Activated CD8-positive, alpha-beta T cell treated with anti-CD3 and anti-CD28 coated beads, Interleukin-2, amount 10 ng/mL, durations not matched to agents 7 days and 5 days (primary cell): Measurements from ENCODE around the gene ANKRD42. TPM values are rescaled to one million over a fixed set of nuclear protein-coding genes. Genes with fewer than 3 reads are reported as not detected.
"Not testable (repeated sequence)": the region's sequence is repeated elsewhere in the genome, so short reads cannot be mapped to it uniquely, and the experiment has no call there.

ENCODE experiments used
- ATAC-seq: fragments of 150-1000 bp; cut with Tn5 transposase; one replicate; pipeline ENCODE4 v1.10.0; 2021; ENCODE audit warnings: moderate library complexity
- CTCF ChIA-PET: fragments of 350-600 bp; sonication (Branson Sonifier 250); formaldehyde crosslinking; loops from one replicate; lab custom pipeline; 2021; ENCODE audit warnings: antibody characterized with exemption; lab: Charles Lee
- POLR2A ChIA-PET: fragments of 350-600 bp; sonication (Branson Sonifier 250); formaldehyde crosslinking; loops from one replicate; lab custom pipeline; 2021; ENCODE audit warnings: antibody characterized with exemption; lab: Charles Lee
- DNase-seq: peaks from one replicate; pipeline ENCODE4 v3.0.0-alpha.2; 2020
- H3K27ac Mint-ChIP-seq: one replicate; pipeline ENCODE4 v1.8.0; 2021; ENCODE audit warnings: mild to moderate bottlenecking, mixed read lengths
- H3K27me3 Mint-ChIP-seq: one replicate; pipeline ENCODE4 v1.8.0; 2021; ENCODE audit warnings: low read depth, mixed read lengths
- H3K36me3 Mint-ChIP-seq: one replicate; pipeline ENCODE4 v1.8.0; 2021; ENCODE audit warnings: low read depth, mixed read lengths
- H3K4me1 Mint-ChIP-seq: one replicate; pipeline ENCODE4 v1.8.0; 2021; ENCODE audit warnings: low read depth, mixed read lengths
- H3K4me3 Mint-ChIP-seq: one replicate; pipeline ENCODE4 v1.8.0; 2021; ENCODE audit warnings: mild to moderate bottlenecking, mixed read lengths
- H3K9me3 Mint-ChIP-seq: one replicate; pipeline ENCODE4 v1.8.0; 2022; ENCODE audit warnings: mixed read lengths; ENCODE audit not compliant: insufficient read depth
- total RNA-seq, 2 experiments: library from RNA; stranded (reverse); gene quantifications; one replicate each; pipeline ENCODE4 v1.2.3, GENCODE V29; 2021

Gene ANKRD42
- total RNA-seq, 2 experiments from 2014 or later: 4.2 to 4.5 TPM

DNA sequence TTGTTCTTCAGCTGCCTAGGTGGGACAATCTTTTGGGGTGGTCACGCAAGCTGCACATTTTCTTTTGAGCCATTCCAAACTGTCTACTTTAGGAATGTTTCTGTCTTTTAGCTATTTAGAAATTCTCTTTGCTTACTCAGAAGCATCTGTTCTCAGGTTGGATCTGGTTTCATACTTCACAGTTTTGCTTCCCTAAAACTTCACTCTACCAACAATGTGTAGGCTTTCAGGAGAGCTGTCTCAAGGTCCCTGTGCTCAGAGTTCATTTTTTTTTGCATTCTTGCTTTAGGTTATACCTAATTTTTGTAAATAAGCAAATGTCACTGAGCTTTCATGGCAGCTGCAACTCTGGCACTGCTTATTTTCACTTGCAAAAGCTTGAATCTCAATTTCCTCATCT is 55.9 kb downstream of the ANKRD42 start:
- POLR2A ChIA-PET: interaction anchor here (1.3 to 1.5 kb wide), 2 partner anchors 36 to 348 kb away, joined by 3 to 5 read pairs; partner anchors contain the start of genes CCDC90B and DDIAS

DNA sequence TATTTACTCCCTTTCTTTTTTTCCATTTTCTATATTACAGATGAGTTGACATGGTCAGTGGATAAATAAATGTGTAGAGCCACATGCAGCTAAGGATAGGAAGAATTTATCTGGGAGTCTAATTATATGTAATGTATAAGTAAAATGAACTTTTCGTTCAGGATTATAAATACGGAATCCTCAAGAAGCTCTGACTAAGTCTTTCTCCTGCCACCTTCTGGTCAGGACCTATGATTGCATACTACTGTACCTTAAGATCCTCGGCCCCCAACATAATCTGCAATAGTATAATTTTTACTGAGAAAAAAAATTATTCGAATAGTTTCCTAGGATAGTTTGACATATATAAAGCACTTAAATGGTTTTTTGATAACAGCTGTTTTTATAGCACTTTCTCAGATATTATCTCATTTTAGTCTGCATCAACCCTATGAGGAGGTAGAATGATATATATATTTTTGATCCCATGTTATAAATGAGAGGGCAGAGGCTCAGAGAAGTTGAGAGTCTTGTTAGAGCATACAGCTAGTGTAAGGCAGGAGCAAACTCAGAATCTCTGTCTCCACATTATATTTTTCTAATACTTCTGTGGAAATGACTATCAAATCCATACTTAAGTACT is 56.6 kb downstream of the ANKRD42 start:
- Mint-ChIP-seq H3K9me3 (no peaks in the 10 kb centered on the region), H3K4me1 (peaks cover 7% of the 10 kb centered on the region), H3K27me3 (no peaks in the 10 kb centered on the region), H3K27ac (no peak overlapping the region), H3K4me3 (no peak overlapping the region), H3K36me3 (no peaks in the 10 kb centered on the region)
- POLR2A ChIA-PET: interaction anchor here (1.3 to 1.5 kb wide), 2 partner anchors 36 to 349 kb away, joined by 3 to 5 read pairs; partner anchors contain the start of genes CCDC90B and DDIAS
- CTCF ChIA-PET: interaction anchor here (0.6 to 3.3 kb wide), 35 partner anchors 9 to 578 kb away, joined by 3 to 24 read pairs (median 4); partner anchors contain the start of genes ANKRD42 and DDIAS
- DNase-seq: peak; percentile 33
- ATAC-seq: no peak

More for the DNA sequence above, 55.9 kb downstream of the ANKRD42 start:
- no peak overlapping the region for H3K4me3 Mint-ChIP-seq
- CTCF ChIA-PET: interaction anchor here (0.6 to 3.3 kb wide), 30 partner anchors 9 to 573 kb away, joined by 3 to 24 read pairs (median 4); partner anchors contain the start of genes ANKRD42 and DDIAS
- H3K4me1 Mint-ChIP-seq: peaks cover 7% of the 10 kb centered on the region
- ATAC-seq (no peak), DNase-seq (no peak)
- H3K27ac Mint-ChIP-seq: no peak overlapping the region
- no peaks in the 10 kb centered on the region for H3K9me3 Mint-ChIP-seq
- no peaks in the 10 kb centered on the region for H3K36me3 Mint-ChIP-seq
- H3K27me3 Mint-ChIP-seq: no peaks in the 10 kb centered on the region

DNA sequence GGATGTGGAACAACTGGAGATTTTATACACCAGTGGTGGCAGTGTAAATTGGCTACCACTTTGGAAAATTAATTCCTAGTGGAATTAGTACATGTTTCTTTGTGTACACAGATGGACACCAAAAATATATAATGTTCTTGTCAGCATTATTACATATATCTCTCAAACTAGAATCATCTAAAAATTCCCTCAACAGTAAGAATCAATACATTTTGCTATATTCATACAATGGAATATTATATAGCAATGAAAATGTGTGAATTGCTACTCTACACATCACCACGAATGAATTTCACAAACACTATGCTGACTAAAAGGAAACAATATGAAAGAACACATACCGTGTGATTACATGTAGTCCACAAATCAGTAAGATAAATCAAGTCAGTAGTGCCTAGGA is 58.8 kb downstream of the ANKRD42 start:
- H3K4me3 Mint-ChIP-seq: no peak overlapping the region
- POLR2A ChIA-PET: interaction anchor here (0.7 kb wide), 1 partner anchor 32 kb away, joined by 4 read pairs; no protein-coding TSS in a partner anchor
- H3K9me3 Mint-ChIP-seq: no peaks in the 10 kb centered on the region
- no peak for DNase-seq
- CTCF ChIA-PET: interaction anchor here (1.1 to 1.5 kb wide), 3 partner anchors 12 to 385 kb away, joined by 3 to 5 read pairs (median 4); no protein-coding TSS in a partner anchor
- no peaks in the 10 kb centered on the region for H3K27me3 Mint-ChIP-seq
- no peak for ATAC-seq
- no peak overlapping the region for H3K27ac Mint-ChIP-seq
- H3K36me3 Mint-ChIP-seq: peaks cover 5% of the 10 kb centered on the region
- peaks cover 7% of the 10 kb centered on the region for H3K4me1 Mint-ChIP-seq

DNA sequence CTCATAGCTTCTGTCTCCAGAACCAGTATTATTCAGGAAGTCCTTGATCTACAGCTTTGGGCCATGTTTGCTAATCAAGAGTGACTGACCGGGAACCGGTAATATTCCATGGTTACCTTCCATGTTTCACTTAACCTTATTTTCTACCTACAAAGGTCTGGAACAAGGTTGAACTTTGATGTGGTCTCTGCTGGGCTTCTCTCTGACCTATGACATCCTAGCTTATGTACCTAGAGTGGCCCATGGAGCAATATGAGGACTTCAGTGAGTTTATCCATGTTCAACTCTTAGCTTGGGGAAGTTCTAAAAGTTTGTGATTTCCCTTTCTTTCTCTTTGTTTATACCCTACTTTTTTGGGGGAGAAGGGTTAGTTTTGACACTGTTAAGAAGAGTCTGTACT is 59.4 kb downstream of the ANKRD42 start:
- POLR2A ChIA-PET: interaction anchor here (0.7 kb wide), 1 partner anchor 31 kb away, joined by 4 read pairs; no protein-coding TSS in a partner anchor
- CTCF ChIA-PET: interaction anchor here (1.1 to 1.5 kb wide), 3 partner anchors 13 to 385 kb away, joined by 3 to 5 read pairs (median 4); no protein-coding TSS in a partner anchor
- Mint-ChIP-seq H3K27ac (no peak overlapping the region), H3K4me3 (no peak overlapping the region), H3K36me3 (peaks cover 8% of the 10 kb centered on the region), H3K4me1 (peaks cover 7% of the 10 kb centered on the region), H3K9me3 (no peaks in the 10 kb centered on the region), H3K27me3 (no peaks in the 10 kb centered on the region)
- ATAC-seq (no peak), DNase-seq (no peak)

DNA sequence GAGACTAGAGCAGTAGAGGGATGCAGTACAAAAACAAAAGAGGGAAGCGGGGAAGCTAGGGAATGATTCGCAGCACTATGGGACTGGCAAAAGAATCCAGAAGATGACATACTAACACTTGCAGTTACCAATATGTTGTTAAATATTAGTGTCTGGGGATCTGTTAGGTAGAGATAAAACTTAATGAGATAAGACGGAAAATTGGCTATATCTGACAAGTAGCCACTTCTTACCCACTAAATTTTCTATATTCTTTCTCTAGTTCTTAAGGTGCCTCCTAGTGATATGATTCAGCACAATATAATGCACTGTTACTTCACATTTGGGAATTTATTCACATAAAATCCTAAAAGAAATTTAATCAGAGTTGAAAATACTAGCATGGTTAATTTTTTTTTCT is 61.9 kb downstream of the ANKRD42 start:
- Mint-ChIP-seq H3K27ac (no peak overlapping the region), H3K4me1 (no peaks in the 10 kb centered on the region), H3K4me3 (no peak overlapping the region), H3K27me3 (no peaks in the 10 kb centered on the region), H3K9me3 (no peaks in the 10 kb centered on the region), H3K36me3 (peaks cover 10% of the 10 kb centered on the region)
- no peak for DNase-seq
- no peak for ATAC-seq
- POLR2A ChIA-PET: no interaction called here
- CTCF ChIA-PET: no interaction called here

DNA sequence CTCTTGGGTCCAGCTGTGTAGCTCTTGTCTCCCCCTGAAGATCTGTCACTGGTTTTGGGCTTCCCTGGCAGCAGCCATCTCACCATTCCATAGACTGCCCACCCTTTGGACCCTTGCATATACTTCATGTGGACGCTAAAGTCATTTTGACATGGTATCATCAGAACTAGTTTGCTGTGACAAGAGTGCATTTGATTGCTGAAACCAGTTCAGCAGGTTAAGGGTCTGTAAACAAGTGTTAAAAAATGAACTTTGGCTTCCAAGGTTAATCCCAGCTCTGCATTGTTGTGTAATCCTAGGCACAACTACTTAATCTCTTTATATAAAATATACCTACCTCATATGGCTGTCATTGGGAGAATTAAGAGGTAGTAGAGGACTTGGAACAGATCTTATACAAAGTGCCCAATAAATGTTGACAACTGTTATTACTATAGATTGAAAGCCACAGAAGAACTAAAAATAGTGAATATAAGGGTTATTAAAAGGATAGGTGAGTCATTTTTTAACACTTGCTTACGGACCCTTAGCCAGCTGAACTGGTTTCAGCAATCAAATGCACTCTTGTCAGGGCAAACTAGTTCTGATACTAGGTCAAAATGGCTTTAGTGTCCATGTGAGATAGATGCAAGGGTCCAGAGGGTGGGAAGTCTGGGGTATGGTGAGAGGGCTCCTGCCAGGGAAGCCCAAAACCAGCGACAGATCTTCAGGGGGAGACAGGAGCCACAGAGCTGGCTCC is 63.3 kb downstream of the ANKRD42 start:
- H3K27ac Mint-ChIP-seq: no peak overlapping the region
- H3K9me3 Mint-ChIP-seq: no peaks in the 10 kb centered on the region
- ChIA-PET POLR2A (no interaction called here), CTCF (no interaction called here)
- peaks cover 14% of the 10 kb centered on the region for H3K36me3 Mint-ChIP-seq
- no peak overlapping the region for H3K4me3 Mint-ChIP-seq
- H3K27me3 Mint-ChIP-seq: no peaks in the 10 kb centered on the region
- DNase-seq (no peak), ATAC-seq (no peak)
- no peaks in the 10 kb centered on the region for H3K4me1 Mint-ChIP-seq

DNA sequence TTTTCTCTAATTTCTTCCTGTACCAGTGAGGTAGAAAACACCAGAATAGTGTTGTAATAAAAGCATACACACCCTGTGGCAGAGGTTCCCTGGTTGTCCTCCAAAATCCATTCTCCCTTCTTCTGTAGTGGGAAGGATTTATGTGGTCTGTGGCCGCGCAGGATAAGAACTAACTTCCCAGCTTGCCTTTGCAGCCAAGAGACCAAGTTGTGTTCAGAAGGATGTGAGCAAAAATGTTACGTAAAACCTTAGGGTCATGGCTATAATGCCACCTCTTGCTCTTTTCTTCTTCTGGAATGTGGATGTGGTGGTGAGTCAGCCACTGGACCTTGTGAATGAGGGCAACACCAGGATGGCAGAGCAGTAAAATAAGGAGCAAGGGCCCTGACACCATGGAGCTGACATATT is 64.3 kb downstream of the ANKRD42 start:
- CTCF ChIA-PET: interaction anchor here (1.8 kb wide), 1 partner anchor 8 kb away, joined by 7 read pairs; no protein-coding TSS in a partner anchor
- H3K36me3 Mint-ChIP-seq: peaks cover 15% of the 10 kb centered on the region

DNA sequence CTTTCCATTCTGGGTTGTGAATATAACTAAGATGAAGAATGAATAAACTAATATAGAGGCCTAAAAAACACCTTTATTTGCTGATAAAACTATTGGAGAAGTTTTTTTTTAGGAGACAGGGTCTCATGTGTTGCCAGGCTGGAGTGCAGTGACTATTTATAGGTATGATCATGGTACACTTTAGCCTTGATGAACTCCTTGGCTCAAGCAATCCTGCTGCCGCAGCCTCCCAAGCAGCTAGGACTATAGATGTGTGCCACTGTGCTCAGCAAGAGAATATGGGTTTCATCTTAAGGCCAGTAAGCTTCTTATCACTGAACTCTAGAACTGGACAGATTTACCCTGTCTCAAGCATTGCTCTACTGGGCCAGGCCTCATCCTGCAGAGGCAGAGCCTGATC is 66.0 kb downstream of the ANKRD42 start:
- DNase-seq (no peak), ATAC-seq (no peak)
- no peaks in the 10 kb centered on the region for H3K27me3 Mint-ChIP-seq
- H3K9me3 Mint-ChIP-seq: no peaks in the 10 kb centered on the region
- ChIA-PET POLR2A (no interaction called here), CTCF (interaction anchor here (1.8 kb wide), 1 partner anchor 10 kb away, joined by 7 read pairs; no protein-coding TSS in a partner anchor)
- no peak overlapping the region for H3K4me3 Mint-ChIP-seq
- H3K4me1 Mint-ChIP-seq: no peaks in the 10 kb centered on the region
- H3K36me3 Mint-ChIP-seq: peaks cover 22% of the 10 kb centered on the region
- H3K27ac Mint-ChIP-seq: no peak overlapping the region

More for the DNA sequence above, 64.3 kb downstream of the ANKRD42 start:
- Mint-ChIP-seq H3K27ac (no peak overlapping the region), H3K4me3 (no peak overlapping the region), H3K9me3 (no peaks in the 10 kb centered on the region), H3K4me1 (no peaks in the 10 kb centered on the region), H3K27me3 (no peaks in the 10 kb centered on the region)
- ATAC-seq (no peak), DNase-seq (no peak)
- POLR2A ChIA-PET: no interaction called here

DNA sequence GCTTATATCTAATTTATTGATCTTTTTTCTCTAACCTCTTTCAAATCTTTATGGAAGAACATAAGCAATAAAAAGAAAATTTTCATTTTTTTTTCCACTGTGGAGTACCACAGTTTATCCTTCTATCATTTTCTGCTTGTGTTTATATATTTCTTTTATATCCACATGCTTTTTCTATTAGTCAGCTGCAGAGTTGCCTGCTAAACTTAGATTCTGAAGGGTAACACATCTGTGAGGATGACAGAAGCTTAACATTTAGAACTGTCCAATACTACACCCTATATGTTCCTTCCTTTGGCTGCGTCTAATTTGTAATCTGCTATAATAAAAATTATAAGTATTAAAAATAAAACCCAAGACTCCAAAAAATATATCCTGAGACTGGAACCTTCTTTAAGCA is 71.8 kb downstream of the ANKRD42 start:
- POLR2A ChIA-PET: no interaction called here
- no peaks in the 10 kb centered on the region for H3K4me1 Mint-ChIP-seq
- H3K27ac Mint-ChIP-seq: no peak overlapping the region
- ATAC-seq (no peak), DNase-seq (no peak)
- H3K36me3 Mint-ChIP-seq: peaks cover 49% of the 10 kb centered on the region
- H3K9me3 Mint-ChIP-seq: no peaks in the 10 kb centered on the region
- CTCF ChIA-PET: no interaction called here
- no peaks in the 10 kb centered on the region for H3K27me3 Mint-ChIP-seq
- H3K4me3 Mint-ChIP-seq: no peak overlapping the region

DNA sequence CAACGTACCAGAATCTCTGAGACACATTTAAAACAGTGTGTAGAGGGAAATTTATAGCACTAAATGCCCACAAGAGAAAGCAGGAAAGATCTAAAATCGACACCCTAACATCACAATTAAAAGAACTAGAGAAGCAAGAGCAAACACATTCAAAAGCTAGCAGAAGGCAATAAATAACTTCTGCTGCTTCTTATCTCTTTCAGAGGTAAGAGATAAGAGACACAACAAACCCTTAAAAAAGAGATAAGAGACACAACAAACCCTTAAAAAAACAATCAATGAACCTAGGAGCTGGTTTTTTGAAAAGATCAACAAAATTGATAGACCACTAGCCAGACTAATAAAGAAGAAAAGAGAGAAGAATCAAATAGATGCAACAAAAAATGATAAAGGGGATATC is 75.6 kb downstream of the ANKRD42 start:
- H3K9me3 Mint-ChIP-seq, H3K4me3 Mint-ChIP-seq, H3K27me3 Mint-ChIP-seq, ATAC-seq, H3K27ac Mint-ChIP-seq, H3K4me1 Mint-ChIP-seq, POLR2A ChIA-PET, CTCF ChIA-PET, DNase-seq: not testable (repeated sequence)
- H3K36me3 Mint-ChIP-seq: peaks cover 67% of the 10 kb centered on the region

DNA sequence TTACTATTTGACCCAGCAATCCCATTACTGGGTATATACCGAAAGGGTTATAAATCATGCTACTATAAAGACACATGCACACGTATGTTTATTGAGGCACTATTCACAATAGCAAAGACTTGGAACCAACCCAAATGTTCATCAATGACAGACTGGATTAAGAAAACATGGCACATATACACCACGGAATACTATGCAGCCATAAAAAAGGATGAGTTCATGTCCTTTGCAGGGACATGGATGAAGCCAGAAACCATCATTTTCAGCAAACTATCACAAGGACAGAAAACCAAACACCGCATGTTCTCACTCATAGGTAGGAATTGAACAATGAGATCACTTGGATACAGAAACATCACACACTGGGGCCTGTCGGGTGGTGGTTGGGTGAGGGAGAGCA is 78.2 kb downstream of the ANKRD42 start:
- DNase-seq, ATAC-seq, H3K4me3 Mint-ChIP-seq, POLR2A ChIA-PET, H3K27ac Mint-ChIP-seq, H3K4me1 Mint-ChIP-seq, H3K27me3 Mint-ChIP-seq, H3K9me3 Mint-ChIP-seq: not testable (repeated sequence)
- H3K36me3 Mint-ChIP-seq: peaks cover 56% of the 10 kb centered on the region
- CTCF ChIA-PET: interaction anchor here (1.2 kb wide), 1 partner anchor 22 kb away, joined by 4 read pairs; no protein-coding TSS in a partner anchor
